ENCODE measurements around the gene TAF9.
"Not testable (repeated sequence)": the region's sequence is repeated elsewhere in the genome, so short reads cannot be mapped to it uniquely, and the experiment has no call there.

The TAF9 gene

GRCh38 chr5:69335341-69335935 is 33.9 kb downstream of the TAF9 start:
- H3K9me3 ChIP-seq (ENCODE audit: control insufficient read depth, insufficient read depth, low read length): no peaks in the 10 kb centered on the region
- no peak overlapping the region for H3K9ac ChIP-seq (ENCODE audit: low read depth, low read length)
- H3K4me3 ChIP-seq (ENCODE audit: low read depth, low read length): no peak overlapping the region
- no peaks in the 10 kb centered on the region; the same call in 1 of the 2 replicates for H3K27me3 ChIP-seq (ENCODE audit: control insufficient read depth, insufficient read depth, low read length)
- H3K36me3 ChIP-seq (ENCODE audit: control insufficient read depth, insufficient read depth, low read length): no peaks in the 10 kb centered on the region
- no peak overlapping the region for H3K27ac ChIP-seq (ENCODE audit: low read depth, low read length)
- H3K4me1 ChIP-seq (ENCODE audit: control insufficient read depth, insufficient read depth, low read length): peaks cover 9% of the 10 kb centered on the region; the same call in 1 of the 2 replicates

GRCh38 chr5:69334793-69335268 is 34.5 kb downstream of the TAF9 start:
- Histone ChIP-seq H3K27ac (ENCODE audit: low read depth, low read length) (no peak overlapping the region), H3K36me3 (ENCODE audit: control insufficient read depth, insufficient read depth, low read length) (no peaks in the 10 kb centered on the region), H3K27me3 (ENCODE audit: control insufficient read depth, insufficient read depth, low read length) (no peaks in the 10 kb centered on the region; the same call in 1 of the 2 replicates), H3K4me1 (ENCODE audit: control insufficient read depth, insufficient read depth, low read length) (peaks cover 9% of the 10 kb centered on the region; the same call in 1 of the 2 replicates), H3K9ac (ENCODE audit: low read depth, low read length) (no peak overlapping the region), H3K4me3 (ENCODE audit: low read depth, low read length) (no peak overlapping the region), H3K9me3 (ENCODE audit: control insufficient read depth, insufficient read depth, low read length) (no peaks in the 10 kb centered on the region)

GRCh38 chr5:69333668-69334315 is 35.5 kb downstream of the TAF9 start:
- H3K9me3 ChIP-seq (ENCODE audit: control insufficient read depth, insufficient read depth, low read length); H3K27me3 ChIP-seq (ENCODE audit: control insufficient read depth, insufficient read depth, low read length); H3K36me3 ChIP-seq (ENCODE audit: control insufficient read depth, insufficient read depth, low read length); H3K27ac ChIP-seq (ENCODE audit: low read depth, low read length); H3K4me1 ChIP-seq (ENCODE audit: control insufficient read depth, insufficient read depth, low read length); H3K4me3 ChIP-seq (ENCODE audit: low read depth, low read length); H3K9ac ChIP-seq (ENCODE audit: low read depth, low read length): not testable (repeated sequence)

GRCh38 chr5:69331528-69332445 is 37.5 kb downstream of the TAF9 start:
- Histone ChIP-seq H3K27ac (ENCODE audit: low read depth, low read length) (peak overlapping the region; percentile 56), H3K27me3 (ENCODE audit: control insufficient read depth, insufficient read depth, low read length) (no peaks in the 10 kb centered on the region; the same call in 1 of the 2 replicates), H3K9me3 (ENCODE audit: control insufficient read depth, insufficient read depth, low read length) (no peaks in the 10 kb centered on the region), H3K9ac (ENCODE audit: low read depth, low read length) (0 out of 2 replicates have a peak overlapping the region, but pooled peaks have one; percentile 35), H3K36me3 (ENCODE audit: control insufficient read depth, insufficient read depth, low read length) (no peaks in the 10 kb centered on the region), H3K4me1 (ENCODE audit: control insufficient read depth, insufficient read depth, low read length) (peaks cover 9% of the 10 kb centered on the region; the same call in 1 of the 2 replicates), H3K4me3 (ENCODE audit: low read depth, low read length) (peak overlapping the region; percentile 58)

- Histone ChIP-seq H3K9ac (ENCODE audit: low read depth, low read length) (no peak overlapping the region), H3K9me3 (ENCODE audit: control insufficient read depth, insufficient read depth, low read length) (no peaks in the 10 kb centered on the region), H3K27ac (ENCODE audit: low read depth, low read length) (no peak overlapping the region), H3K36me3 (ENCODE audit: control insufficient read depth, insufficient read depth, low read length) (no peaks in the 10 kb centered on the region), H3K4me3 (ENCODE audit: low read depth, low read length) (no peak overlapping the region), H3K4me1 (ENCODE audit: control insufficient read depth, insufficient read depth, low read length) (peaks cover 9% of the 10 kb centered on the region; the same call in 1 of the 2 replicates), H3K27me3 (ENCODE audit: control insufficient read depth, insufficient read depth, low read length) (no peaks in the 10 kb centered on the region)
These were observed 39.3 kb downstream of the TAF9 start for GRCh38 chr5:69329905-69330489.

- H3K27me3 ChIP-seq (ENCODE audit: control insufficient read depth, insufficient read depth, low read length): no peaks in the 10 kb centered on the region
- H3K9ac ChIP-seq (ENCODE audit: low read depth, low read length): no peak overlapping the region
- H3K4me3 ChIP-seq (ENCODE audit: low read depth, low read length): no peak overlapping the region
- no peak overlapping the region for H3K27ac ChIP-seq (ENCODE audit: low read depth, low read length)
- no peaks in the 10 kb centered on the region for H3K9me3 ChIP-seq (ENCODE audit: control insufficient read depth, insufficient read depth, low read length)
- H3K4me1 ChIP-seq (ENCODE audit: control insufficient read depth, insufficient read depth, low read length): no peaks in the 10 kb centered on the region
- H3K36me3 ChIP-seq (ENCODE audit: control insufficient read depth, insufficient read depth, low read length): no peaks in the 10 kb centered on the region
These were observed 43.0 kb downstream of the TAF9 start for GRCh38 chr5:69326365-69326764.

GRCh38 chr5:69317391-69317790 is 51.9 kb downstream of the TAF9 start:
- Histone ChIP-seq H3K4me1 (ENCODE audit: control insufficient read depth, insufficient read depth, low read length) (no peaks in the 10 kb centered on the region), H3K27ac (ENCODE audit: low read depth, low read length) (no peak overlapping the region), H3K9ac (ENCODE audit: low read depth, low read length) (no peak overlapping the region), H3K9me3 (ENCODE audit: control insufficient read depth, insufficient read depth, low read length) (no peaks in the 10 kb centered on the region), H3K4me3 (ENCODE audit: low read depth, low read length) (no peak overlapping the region), H3K36me3 (ENCODE audit: control insufficient read depth, insufficient read depth, low read length) (no peaks in the 10 kb centered on the region), H3K27me3 (ENCODE audit: control insufficient read depth, insufficient read depth, low read length) (no peaks in the 10 kb centered on the region)

GRCh38 chr5:69315972-69316371 is 53.3 kb downstream of the TAF9 start:
- Histone ChIP-seq H3K27ac (ENCODE audit: low read depth, low read length) (no peak overlapping the region), H3K36me3 (ENCODE audit: control insufficient read depth, insufficient read depth, low read length) (no peaks in the 10 kb centered on the region), H3K4me1 (ENCODE audit: control insufficient read depth, insufficient read depth, low read length) (no peaks in the 10 kb centered on the region), H3K4me3 (ENCODE audit: low read depth, low read length) (no peak overlapping the region), H3K9ac (ENCODE audit: low read depth, low read length) (no peak overlapping the region), H3K27me3 (ENCODE audit: control insufficient read depth, insufficient read depth, low read length) (no peaks in the 10 kb centered on the region), H3K9me3 (ENCODE audit: control insufficient read depth, insufficient read depth, low read length) (no peaks in the 10 kb centered on the region)

Data from HUES48 (cell line).